MCF 10A (cell line): ENCODE results near the gene CHID1. TPM values are rescaled to one million over a fixed set of nuclear protein-coding genes. Genes with fewer than 3 reads are reported as not detected.

Experiments
- BruUV-seq: library from RNA; stranded (reverse); fragments of 400-500 nt; replicated peaks from 2 replicates; lab custom pipeline; 2021; lab: Mats Ljungman, UMichigan
- CTCF ChIA-PET: fragments of 300-600 bp; sonication (Branson Sonifier 250); formaldehyde crosslinking; extraction: SDS; loops from one replicate; lab custom pipeline; 2021; ENCODE audit warnings: antibody characterized with exemption, inconsistent platforms; lab: Yijun Ruan, JAX
- POLR2A ChIA-PET: fragments of 300-600, 350-650 bp; sonication (Branson Sonifier 250); formaldehyde crosslinking; extraction: SDS; loops from one replicate; lab custom pipeline; 2020; ENCODE audit warnings: antibody characterized with exemption, inconsistent platforms; lab: Yijun Ruan, JAX
- DNase-seq: peaks from one replicate; pipeline ENCODE4 v3.0.0-alpha.2; 2018; ENCODE audit not compliant: unreplicated experiment
- H3K27ac Mint-ChIP-seq: one replicate; pipeline ENCODE4 v1.8.0; 2022; ENCODE audit warnings: mild to moderate bottlenecking, low read depth, mixed read lengths; ENCODE audit not compliant: unreplicated experiment
- H3K27me3 Mint-ChIP-seq: one replicate; pipeline ENCODE4 v1.8.0; 2022; ENCODE audit warnings: mixed read lengths; ENCODE audit not compliant: insufficient read depth, unreplicated experiment
- H3K36me3 Mint-ChIP-seq: one replicate; pipeline ENCODE4 v1.8.0; 2022; ENCODE audit warnings: mild to moderate bottlenecking, moderate library complexity, mixed read lengths; ENCODE audit not compliant: insufficient read depth, unreplicated experiment
- H3K4me1 Mint-ChIP-seq: one replicate; pipeline ENCODE4 v1.8.0; 2022; ENCODE audit warnings: mixed read lengths; ENCODE audit not compliant: insufficient read depth, unreplicated experiment
- H3K4me3 Mint-ChIP-seq: one replicate; pipeline ENCODE4 v1.8.0; 2022; ENCODE audit warnings: mild to moderate bottlenecking, moderate library complexity, mixed read lengths; ENCODE audit not compliant: unreplicated experiment
- H3K9me3 Mint-ChIP-seq: one replicate; pipeline ENCODE4 v1.8.0; 2022; ENCODE audit warnings: mixed read lengths; ENCODE audit not compliant: unreplicated experiment
- CTCF ChIP-seq: fragments of 200-600 bp; IDR thresholded peaks from one replicate; pipeline ENCODE4 v1.8.0; 2022; ENCODE audit warnings: antibody characterized with exemption, mild to moderate bottlenecking; ENCODE audit not compliant: unreplicated experiment
- intact Hi-C: fragments of 100-400 bp; cut with micrococcal nuclease; formaldehyde crosslinking; loops from 2 replicates; pipeline ENCODE4 v1.14.1; 2022
- total RNA-seq: library from RNA; stranded (reverse); gene quantifications from 2 replicates; pipeline ENCODE4 v1.2.3, GENCODE V29; 2022

Gene CHID1
- total RNA-seq, 1 experiment from 2014 or later, result 94.8 TPM

GRCh38 chr11:834371-835316 is 76.0 kb downstream of the CHID1 start:
- Mint-ChIP-seq H3K27ac (peak overlapping the region; percentile 94), H3K9me3 (no peaks in the 10 kb centered on the region), H3K36me3 (peaks cover 60% of the 10 kb centered on the region), H3K4me1 (peaks cover 24% of the 10 kb centered on the region), H3K4me3 (peak overlapping the region; percentile 81), H3K27me3 (no peaks in the 10 kb centered on the region)
- no peak for TF ChIP-seq CTCF
- intact Hi-C loops, result loop anchor here (1.0 kb wide), 1 partner anchor 15 kb away; no protein-coding TSS in a partner anchor
- DNase-seq, result peak; percentile 92
- ChIA-PET POLR2A (interaction anchor here (0.7 to 11.4 kb wide), 21 partner anchors 9 to 301 kb away, joined by 3 to 274 read pairs (median 6); partner anchors contain the start of genes EPS8L2, PHRF1, PIDD1 and PNPLA2), CTCF (interaction anchor here (0.8 to 1.6 kb wide), 4 partner anchors 10 to 87 kb away, joined by 3 to 6 read pairs (median 4); no protein-coding TSS in a partner anchor)
- BruUV-seq, result TSS peak; percentile 59

- ChIA-PET POLR2A (interaction anchor here (0.6 to 11.4 kb wide), 22 partner anchors 9 to 300 kb away, joined by 3 to 274 read pairs (median 6); partner anchors contain the start of genes EPS8L2, GATD1, PHRF1 and PIDD1), CTCF (interaction anchor here (0.7 to 1.6 kb wide), 3 partner anchors 10 to 86 kb away, joined by 3 to 6 read pairs (median 3); no protein-coding TSS in a partner anchor)
- H3K4me1 Mint-ChIP-seq, result peaks cover 21% of the 10 kb centered on the region
- H3K27ac Mint-ChIP-seq, result peak overlapping the region; percentile 94
- H3K27me3 Mint-ChIP-seq, result no peaks in the 10 kb centered on the region
- intact Hi-C loops, result loop anchor here (1.0 kb wide), 1 partner anchor 15 kb away; no protein-coding TSS in a partner anchor
- peak overlapping the region; percentile 81 for H3K4me3 Mint-ChIP-seq
- H3K36me3 Mint-ChIP-seq, result peaks cover 53% of the 10 kb centered on the region
- H3K9me3 Mint-ChIP-seq, result no peaks in the 10 kb centered on the region
- no TSS peak for BruUV-seq
- DNase-seq, result peak; percentile 57
- TF ChIP-seq CTCF, result no peak
Observed at GRCh38 chr11:833849-834311, 76.7 kb downstream of the CHID1 start.

- no peak for TF ChIP-seq CTCF
- peaks cover 17% of the 10 kb centered on the region for H3K4me1 Mint-ChIP-seq
- ChIA-PET POLR2A (interaction anchor here (0.6 to 11.4 kb wide), 17 partner anchors 9 to 299 kb away, joined by 3 to 274 read pairs (median 6); partner anchors contain the start of genes GATD1, PHRF1, PIDD1 and PNPLA2), CTCF (interaction anchor here (0.7 to 1.6 kb wide), 2 partner anchors 11 to 13 kb away, joined by 3 to 6 read pairs; no protein-coding TSS in a partner anchor)
- intact Hi-C loops, result no loop called here
- no TSS peak for BruUV-seq
- H3K27me3 Mint-ChIP-seq, result no peaks in the 10 kb centered on the region
- H3K27ac Mint-ChIP-seq, result peak overlapping the region; percentile 94
- H3K36me3 Mint-ChIP-seq, result peaks cover 47% of the 10 kb centered on the region
- no peaks in the 10 kb centered on the region for H3K9me3 Mint-ChIP-seq
- DNase-seq, result peak; percentile 58
- H3K4me3 Mint-ChIP-seq, result peak overlapping the region; percentile 81
Observed at GRCh38 chr11:833114-833791, 77.4 kb downstream of the CHID1 start.
